Measurements from ENCODE around the gene UNC5CL. TPM values are rescaled to one million over a fixed set of nuclear protein-coding genes. Genes with fewer than 3 reads are reported as not detected.

The UNC5CL gene
- total RNA-seq (2014; rRNA removed) (0.58 and 1.4 TPM in 2 replicates), Bru-seq, nascent RNA (percentile 46 among the genes with signal in this experiment), BruChase-seq, experiment 1, labeled RNA remaining after a 6-hour chase (percentile 53 among the genes with signal in this experiment), BruChase-seq, experiment 2, labeled RNA remaining after a 2-hour chase (percentile 65 among the genes with signal in this experiment)
- long read RNA-seq, partial matches to known transcripts, result 0 of 4 reads
- long read RNA-seq, other reads (novel, unspliced or antisense), result 4 of 4 reads

GRCh38 chr6:41039060-41039998, at the start of gene UNC5CL:
Gene UNC5CL (minus strand): TSS chr6:41039221. CDS start chr6:41035074, 4,147 bp downstream.
- peak within 1 kb of the TSS; percentile 47 for H3K4me2 ChIP-seq (ENCODE audit: low read length)
- ChIA-PET POLR2A (ENCODE audit: unreplicated experiment) (no interaction called here), CTCF (interaction anchor here (0.5 kb wide), 1 partner anchor 1942 kb away, joined by 3 read pairs; no protein-coding TSS in a partner anchor)
- DNase-seq, result peak; percentile 76
- H3K9ac ChIP-seq (ENCODE audit: low read length), result no peak within 1 kb of the TSS
- H2AFZ ChIP-seq (ENCODE audit: low read length), result peak within 1 kb of the TSS; percentile 62
- H3F3A ChIP-seq (ENCODE audit: low read length, unreplicated experiment), result no peaks in the 10 kb centered on the region
- H4K20me1 ChIP-seq (ENCODE audit: low read length), result no peaks in the 10 kb centered on the region
- no TSS peak for BruUV-seq (replicated peaks)
- H3K9me2 ChIP-seq (replicated peaks; ENCODE audit: low read length), result no peaks in the 10 kb centered on the region
- peak; percentile 65 for ATAC-seq
- no peaks in the 10 kb centered on the region for H3K79me2 ChIP-seq (ENCODE audit: low read length)
- no peak within 1 kb of the TSS for H3K27ac ChIP-seq (ENCODE audit: low read length)
- no peaks in the 10 kb centered on the region for H3K36me3 ChIP-seq (ENCODE audit: low read depth, low read length)
- H3K4me3 ChIP-seq (ENCODE audit: low read length), result no peak within 1 kb of the TSS
- no peaks in the 10 kb centered on the region for H3K27me3 ChIP-seq (ENCODE audit: low read length)
- intact Hi-C loops (cut with micrococcal nuclease), result no loop called here
- peaks cover 22% of the 10 kb centered on the region for H3K4me1 ChIP-seq (ENCODE audit: insufficient read depth, low read length)
- no peaks in the 10 kb centered on the region for H3K9me3 ChIP-seq (ENCODE audit: low read length)
- TF ChIP-seq CTCF (conservative IDR thresholded peaks at IDR 0.05; ENCODE audit: low read depth, low read length), result peak; percentile 94
- no peak for TF ChIP-seq EZH2phosphoT487 (IDR thresholded peaks at IDR 0.05; ENCODE audit: borderline replicate concordance, low read length)
- no peak for TF ChIP-seq EZH2 (IDR thresholded peaks at IDR 0.05; ENCODE audit: low read length, unreplicated experiment)

GRCh38 chr6:41088451-41088850, 49.4 kb upstream of the UNC5CL start:
- Histone ChIP-seq H3K9me3 (ENCODE audit: low read length) (no peaks in the 10 kb centered on the region), H3K79me2 (ENCODE audit: low read length) (no peaks in the 10 kb centered on the region), H3F3A (ENCODE audit: low read length, unreplicated experiment) (no peaks in the 10 kb centered on the region), H2AFZ (ENCODE audit: low read length) (no peak overlapping the region), H3K27ac (ENCODE audit: low read length) (no peak overlapping the region), H3K27me3 (ENCODE audit: low read length) (no peaks in the 10 kb centered on the region), H3K4me3 (ENCODE audit: low read length) (no peak overlapping the region), H3K36me3 (ENCODE audit: low read depth, low read length) (peaks cover 63% of the 10 kb centered on the region), H3K4me1 (ENCODE audit: insufficient read depth, low read length) (no peaks in the 10 kb centered on the region), H3K4me2 (ENCODE audit: low read length) (no peak overlapping the region), H3K9ac (ENCODE audit: low read length) (no peak overlapping the region), H4K20me1 (ENCODE audit: low read length) (peaks cover 4% of the 10 kb centered on the region; the same call in 1 of the 2 replicates), H3K9me2 (replicated peaks; ENCODE audit: low read length) (no peaks in the 10 kb centered on the region)
- ATAC-seq (no peak), DNase-seq (no peak)
- no peak for TF ChIP-seq CTCF (conservative IDR thresholded peaks at IDR 0.05; ENCODE audit: low read depth, low read length)
- TF ChIP-seq EZH2phosphoT487 (IDR thresholded peaks at IDR 0.05; ENCODE audit: borderline replicate concordance, low read length), result no peak
- no peak for TF ChIP-seq EZH2 (IDR thresholded peaks at IDR 0.05; ENCODE audit: low read length, unreplicated experiment)
- ChIA-PET CTCF (no interaction called here), POLR2A (ENCODE audit: unreplicated experiment) (no interaction called here)
- intact Hi-C loops (cut with micrococcal nuclease), result no loop called here
- BruUV-seq (replicated peaks), result no TSS peak
